ENCODE data around the gene FCHSD2. TPM values are rescaled to one million over a fixed set of nuclear protein-coding genes. Genes with fewer than 3 reads are reported as not detected.

The FCHSD2 gene
- total RNA-seq, 3 donors from 2014 or later (not counting 1 experiment from before 2014, with no cell fraction given) = 39.4 to 59.1 (median 42.1) TPM

DNA sequence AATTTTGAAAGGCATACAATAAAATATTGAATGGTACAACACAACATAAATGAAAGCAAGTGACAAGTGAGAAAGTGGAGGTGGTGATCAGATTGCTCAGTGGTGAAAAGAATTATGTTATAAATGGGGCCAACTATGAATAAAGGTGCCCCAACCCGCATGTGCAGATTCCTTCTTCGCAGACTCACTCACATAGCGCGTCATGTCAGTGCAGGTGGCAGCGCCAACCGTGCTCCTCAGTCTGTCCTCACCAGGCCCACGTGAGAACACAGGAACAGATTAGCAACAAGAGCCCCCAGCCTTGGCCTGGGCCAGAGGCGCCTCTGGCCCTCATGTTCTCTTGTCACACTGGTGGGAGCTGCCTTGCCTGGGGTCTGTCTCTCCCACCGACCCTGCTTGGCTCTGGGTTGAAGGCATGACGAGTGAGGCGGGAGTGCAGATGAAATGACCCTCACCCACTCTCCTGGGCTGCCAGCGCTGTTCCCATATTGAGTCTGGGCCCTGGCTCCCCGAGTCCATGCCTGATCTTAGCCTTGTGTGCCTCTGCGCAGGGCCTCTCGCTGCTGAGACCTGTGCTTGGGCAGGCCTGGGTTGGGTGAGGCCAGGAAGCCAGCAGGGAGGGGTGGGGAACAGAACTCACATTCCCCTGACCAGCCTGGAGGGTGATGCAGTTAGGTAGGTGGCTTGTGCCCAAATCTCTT is 321.5 kb downstream of the FCHSD2 start:
- H3K27ac ChIP-seq (ENCODE audit: low read length) = no peak overlapping the region
- H3K4me1 ChIP-seq (ENCODE audit: control insufficient read depth, insufficient read depth, low read length) = peaks cover 38% of the 10 kb centered on the region
- H3K27ac Mint-ChIP-seq = no peak overlapping the region
- peaks cover 23 to 40% of the 10 kb centered on the region in 2 donors for H3K4me1 Mint-ChIP-seq
- no peaks in the 10 kb centered on the region for H3K27me3 ChIP-seq (ENCODE audit: control insufficient read depth, insufficient read depth, low read length)
- WGBS (ENCODE audit: insufficient coverage) = 95% methylated on average over 15 of the region's 15 CpGs
- ATAC-seq (no peak), DNase-seq (no peak)
- H3K36me3 Mint-ChIP-seq = no peaks in the 10 kb centered on the region
- intact Hi-C loops (cut with micrococcal nuclease) = no loop called here
- no peaks in the 10 kb centered on the region for H3K9me3 Mint-ChIP-seq
- H3K4me3 Mint-ChIP-seq = peak overlapping the region; percentile 25
- H3K9me3 ChIP-seq (ENCODE audit: control insufficient read depth, insufficient read depth, low read length) = no peaks in the 10 kb centered on the region
- no peaks in the 10 kb centered on the region for H3K27me3 Mint-ChIP-seq (ENCODE audit: low read depth in 2 of 2)
- TF ChIP-seq CTCF (IDR thresholded peaks at IDR 0.05) = no peak
- peaks cover 67% of the 10 kb centered on the region for H3K36me3 ChIP-seq (ENCODE audit: control insufficient read depth, insufficient read depth, low read length)
- H3K4me3 ChIP-seq (ENCODE audit: low read length) = no peak overlapping the region

DNA sequence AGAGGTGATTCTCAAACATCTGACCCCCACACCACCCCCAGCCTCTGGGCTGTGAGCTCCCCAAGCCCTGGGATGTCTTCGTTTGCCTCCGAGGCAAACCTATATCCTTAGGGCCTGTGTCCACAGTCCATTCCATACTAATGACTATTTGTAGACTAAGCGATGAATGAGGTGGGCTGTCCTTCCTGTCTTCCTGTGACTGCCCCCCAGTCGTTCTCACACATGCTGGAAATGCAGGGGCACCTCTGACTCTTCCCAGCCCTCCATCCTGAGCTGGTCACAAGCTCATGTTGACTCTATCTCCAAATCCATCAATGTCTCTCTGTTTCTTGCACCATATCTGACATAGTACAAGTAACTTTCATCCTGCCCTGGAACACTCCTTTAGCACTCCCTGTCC is 323.1 kb downstream of the FCHSD2 start:
- no peaks in the 10 kb centered on the region for H3K27me3 Mint-ChIP-seq (ENCODE audit: low read depth in 2 of 2)
- H3K4me3 Mint-ChIP-seq = peak overlapping the region; percentile 35
- Histone ChIP-seq H3K27ac (ENCODE audit: low read length) (no peak overlapping the region), H3K4me3 (ENCODE audit: low read length) (no peak overlapping the region), H3K4me1 (ENCODE audit: control insufficient read depth, insufficient read depth, low read length) (peaks cover 47% of the 10 kb centered on the region), H3K27me3 (ENCODE audit: control insufficient read depth, insufficient read depth, low read length) (no peaks in the 10 kb centered on the region), H3K9me3 (ENCODE audit: control insufficient read depth, insufficient read depth, low read length) (no peaks in the 10 kb centered on the region), H3K36me3 (ENCODE audit: control insufficient read depth, insufficient read depth, low read length) (peaks cover 60% of the 10 kb centered on the region)
- intact Hi-C loops (cut with micrococcal nuclease) = no loop called here
- H3K4me1 Mint-ChIP-seq = peaks cover 32 to 47% of the 10 kb centered on the region in 2 donors
- no peaks in the 10 kb centered on the region for H3K36me3 Mint-ChIP-seq
- 80% methylated on average over 2 of the region's 4 CpGs for WGBS (ENCODE audit: insufficient coverage)
- peak overlapping the region; percentile 18 to 19 for H3K27ac Mint-ChIP-seq
- DNase-seq = no peak
- TF ChIP-seq CTCF (IDR thresholded peaks at IDR 0.05) = no peak
- no peaks in the 10 kb centered on the region for H3K9me3 Mint-ChIP-seq
- no peak for ATAC-seq

DNA sequence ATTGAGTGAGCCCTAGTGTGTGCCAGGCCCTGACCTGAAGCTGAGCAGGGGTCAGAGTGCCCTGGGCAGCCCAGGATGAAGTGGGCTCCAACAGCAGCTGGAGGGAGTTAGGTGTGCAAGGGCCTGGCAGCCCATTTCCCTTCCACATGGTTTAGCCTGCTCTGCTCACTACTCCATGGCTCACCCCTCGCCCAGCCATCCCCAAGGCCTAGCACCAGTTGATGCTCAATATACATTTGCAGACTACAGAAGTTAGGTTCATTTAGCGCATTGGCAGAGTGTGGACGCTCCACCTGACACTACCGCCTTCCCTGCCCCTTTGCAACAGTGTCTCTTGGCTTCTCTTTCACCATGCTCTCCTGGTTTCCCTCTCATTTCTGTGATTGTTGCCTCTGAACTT is 324.2 kb downstream of the FCHSD2 start:
- Histone ChIP-seq H3K4me1 (ENCODE audit: control insufficient read depth, insufficient read depth, low read length) (peaks cover 55% of the 10 kb centered on the region), H3K27me3 (ENCODE audit: control insufficient read depth, insufficient read depth, low read length) (no peaks in the 10 kb centered on the region), H3K36me3 (ENCODE audit: control insufficient read depth, insufficient read depth, low read length) (peaks cover 50% of the 10 kb centered on the region), H3K27ac (ENCODE audit: low read length) (no peak overlapping the region), H3K4me3 (ENCODE audit: low read length) (no peak overlapping the region), H3K9me3 (ENCODE audit: control insufficient read depth, insufficient read depth, low read length) (no peaks in the 10 kb centered on the region)
- H3K27ac Mint-ChIP-seq = peak overlapping the region; percentile 98 to 100
- no peak for TF ChIP-seq CTCF (IDR thresholded peaks at IDR 0.05)
- 100% methylated on average over 4 of the region's 4 CpGs for WGBS (ENCODE audit: insufficient coverage)
- no peaks in the 10 kb centered on the region for H3K36me3 Mint-ChIP-seq
- H3K4me1 Mint-ChIP-seq = peaks cover 42 to 50% of the 10 kb centered on the region in 2 donors
- DNase-seq (no peak), ATAC-seq (no peak)
- H3K27me3 Mint-ChIP-seq (ENCODE audit: low read depth in 2 of 2) = no peaks in the 10 kb centered on the region
- H3K9me3 Mint-ChIP-seq = no peaks in the 10 kb centered on the region
- intact Hi-C loops (cut with micrococcal nuclease) = no loop called here
- peak overlapping the region; percentile 11 for H3K4me3 Mint-ChIP-seq
